GM12801 (cell line): ENCODE measurements around the gene BFSP1.

ENCODE experiments used
- CTCF ChIP-seq: IDR thresholded peaks from one replicate; pipeline ENCODE4 v1.5.1; 2011; ENCODE audit warnings: control low read depth; ENCODE audit not compliant: insufficient read length; ENCODE audit errors: extremely low read depth

The BFSP1 gene

GRCh38 chr20:17519606-17520285, 11.4 kb downstream of the BFSP1 start:
- TF ChIP-seq CTCF = no peak

- no peak for TF ChIP-seq CTCF
These were observed 12.7 kb downstream of the BFSP1 start for GRCh38 chr20:17518339-17519052.

GRCh38 chr20:17515053-17515452, 16.1 kb downstream of the BFSP1 start:
- TF ChIP-seq CTCF = no peak

GRCh38 chr20:17513939-17514338, 17.2 kb downstream of the BFSP1 start:
- no peak for TF ChIP-seq CTCF

GRCh38 chr20:17511401-17511800, 19.8 kb downstream of the BFSP1 start:
- no peak for TF ChIP-seq CTCF

DNA sequence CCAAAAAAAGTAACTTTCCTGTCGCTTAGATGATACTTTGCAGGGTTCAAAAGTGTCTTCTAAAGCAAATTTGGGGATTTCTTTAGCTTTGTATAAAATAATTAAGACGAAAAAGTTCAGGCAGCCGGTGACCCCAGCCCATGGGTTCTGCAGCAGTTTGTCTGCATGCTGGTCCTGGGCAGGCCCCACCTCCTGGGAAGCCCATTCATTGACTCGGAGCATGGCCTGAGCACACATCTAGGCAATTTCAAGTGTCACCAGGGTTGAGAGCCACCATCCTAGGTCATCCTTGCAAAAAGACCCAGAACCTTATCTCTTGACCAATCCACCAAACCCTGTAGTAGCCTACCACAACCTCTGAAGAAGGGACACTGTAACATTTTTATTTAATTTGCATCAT, 20.6 kb downstream of the BFSP1 start:
- TF ChIP-seq CTCF = no peak

- no peak for TF ChIP-seq CTCF
These were observed 22.4 kb downstream of the BFSP1 start for GRCh38 chr20:17508756-17509155.
